Measurements from ENCODE around the gene DUSP3. TPM values are rescaled to one million over a fixed set of nuclear protein-coding genes. Genes with fewer than 3 reads are reported as not detected.

Gene DUSP3
- total RNA-seq, 4 donors from 2014 or later, result 28.4 to 88.1 (median 39.8) TPM

DNA sequence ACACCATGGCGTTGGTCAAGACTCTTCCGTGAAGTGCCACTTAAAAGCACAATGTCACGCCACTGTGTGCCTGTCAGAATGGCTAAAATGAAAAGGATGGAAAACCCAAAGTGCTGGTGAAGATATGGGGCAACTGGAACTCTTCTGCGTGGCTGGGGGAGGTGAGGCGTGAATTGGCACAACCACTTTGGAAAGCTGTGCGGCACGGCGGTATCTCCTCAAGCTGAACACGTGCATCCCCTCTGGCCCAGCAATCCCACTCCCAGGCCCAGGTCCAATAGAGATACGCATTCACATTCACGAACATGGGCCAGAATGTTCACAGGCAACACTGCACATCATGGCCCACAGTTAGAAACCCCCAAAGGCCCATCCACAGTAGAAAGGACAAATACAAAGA, 8.9 kb downstream of the DUSP3 start:
- no peaks in the 10 kb centered on the region for H3K9me3 ChIP-seq
- intact Hi-C loops (cut with DNase I; ENCODE audit: low total_unique reads), result no loop called here
- H3K4me3 ChIP-seq, result no peak overlapping the region
- H3K4me1 ChIP-seq, result no peaks in the 10 kb centered on the region
- H3K36me3 ChIP-seq, result no peaks in the 10 kb centered on the region
- H3K27me3 ChIP-seq, result no peaks in the 10 kb centered on the region
- no peak overlapping the region for H3K27ac ChIP-seq
- TF ChIP-seq CTCF (IDR thresholded peaks at IDR 0.05) (no peak), POLR2A (IDR thresholded peaks at IDR 0.05) (no peak)
- DNase-seq, result no peak

- Histone ChIP-seq H3K27ac (no peak overlapping the region), H3K27me3 (no peaks in the 10 kb centered on the region), H3K9me3 (no peaks in the 10 kb centered on the region), H3K4me3 (no peak overlapping the region), H3K4me1 (no peaks in the 10 kb centered on the region), H3K36me3 (no peaks in the 10 kb centered on the region)
- intact Hi-C loops (cut with DNase I; ENCODE audit: low total_unique reads), result no loop called here
- no peak for DNase-seq
- TF ChIP-seq POLR2A (IDR thresholded peaks at IDR 0.05), result no peak
- no peak for TF ChIP-seq CTCF (IDR thresholded peaks at IDR 0.05)
Measured at GRCh38 chr17:43769426-43769825, 9.4 kb downstream of the DUSP3 start.

DNA sequence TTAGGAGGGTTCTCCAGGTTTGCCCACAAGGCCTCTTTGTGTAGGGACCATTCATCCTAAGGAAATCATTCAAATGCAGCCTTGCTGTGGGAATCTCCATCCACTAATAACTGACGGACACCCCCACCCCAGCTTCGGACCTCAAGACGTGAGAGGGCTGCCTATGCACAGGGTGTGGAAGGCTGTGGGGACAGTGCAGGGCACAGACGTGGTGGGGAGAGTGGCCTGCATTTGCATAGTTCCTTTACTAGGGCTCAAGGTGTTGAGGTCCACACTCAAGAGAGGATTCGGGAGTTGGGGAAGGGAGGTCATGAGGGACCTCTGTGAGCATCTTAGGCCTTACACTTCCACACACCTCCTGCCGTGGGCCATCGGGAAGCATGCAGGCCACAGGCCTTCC, 9.8 kb downstream of the DUSP3 start:
- intact Hi-C loops (cut with DNase I; ENCODE audit: low total_unique reads), result no loop called here
- Histone ChIP-seq H3K4me1 (no peaks in the 10 kb centered on the region), H3K27me3 (no peaks in the 10 kb centered on the region), H3K4me3 (no peak overlapping the region), H3K36me3 (no peaks in the 10 kb centered on the region), H3K9me3 (no peaks in the 10 kb centered on the region), H3K27ac (no peak overlapping the region)
- DNase-seq, result no peak
- TF ChIP-seq POLR2A (IDR thresholded peaks at IDR 0.05) (no peak), CTCF (IDR thresholded peaks at IDR 0.05) (no peak)

- no peaks in the 10 kb centered on the region for H3K4me1 ChIP-seq
- no peak overlapping the region for H3K4me3 ChIP-seq
- DNase-seq, result peak in 1 of 2 donors; percentile 38
- intact Hi-C loops (cut with DNase I; ENCODE audit: low total_unique reads), result no loop called here
- no peaks in the 10 kb centered on the region for H3K36me3 ChIP-seq
- H3K9me3 ChIP-seq, result no peaks in the 10 kb centered on the region
- no peaks in the 10 kb centered on the region for H3K27me3 ChIP-seq
- TF ChIP-seq POLR2A (IDR thresholded peaks at IDR 0.05) (no peak), CTCF (IDR thresholded peaks at IDR 0.05) (no peak)
- H3K27ac ChIP-seq, result no peak overlapping the region
Measured at GRCh38 chr17:43768382-43768781, 10.4 kb downstream of the DUSP3 start.

DNA sequence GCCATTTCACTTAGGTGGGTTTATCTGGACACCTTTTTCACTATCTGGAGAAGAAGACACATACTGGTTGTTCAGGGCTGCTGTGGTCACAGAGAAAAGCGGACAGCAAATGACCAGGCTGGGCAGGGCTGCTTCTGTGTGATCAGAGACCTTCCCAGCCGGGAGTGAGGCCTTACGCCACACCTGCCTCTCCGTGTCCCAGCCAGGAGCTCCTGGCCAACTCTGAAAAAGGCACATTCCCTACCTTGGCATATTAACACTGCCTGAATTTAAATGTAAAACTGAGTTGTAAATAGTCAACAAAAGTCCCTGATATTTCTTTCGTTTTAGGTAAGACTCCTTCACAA, 11.1 kb downstream of the DUSP3 start:
- H3K36me3 ChIP-seq, result no peaks in the 10 kb centered on the region

More for the DNA sequence above, 11.1 kb downstream of the DUSP3 start:
- H3K27me3 ChIP-seq, result no peaks in the 10 kb centered on the region
- DNase-seq, result no peak
- no peak overlapping the region for H3K4me3 ChIP-seq
- H3K4me1 ChIP-seq, result no peaks in the 10 kb centered on the region
- no peak overlapping the region for H3K27ac ChIP-seq
- TF ChIP-seq POLR2A (IDR thresholded peaks at IDR 0.05) (no peak), CTCF (IDR thresholded peaks at IDR 0.05) (no peak)
- intact Hi-C loops (cut with DNase I; ENCODE audit: low total_unique reads), result no loop called here
- H3K9me3 ChIP-seq, result no peaks in the 10 kb centered on the region

Measured in uterus (tissue), 4 donors.